HG03354 (cell line): Measurements from ENCODE around the gene CENPX.
"Not testable (repeated sequence)": the region's sequence is repeated elsewhere in the genome, so short reads cannot be mapped to it uniquely, and the experiment has no call there.

Source experiments
- ATAC-seq: cut with Tn5 transposase; IDR thresholded peaks from one replicate; pipeline ENCODE4 v1.9.1; 2021; ENCODE audit warnings: mild to moderate bottlenecking; ENCODE audit not compliant: unreplicated experiment, poor library complexity, severe bottlenecking

CENPX gene

DNA sequence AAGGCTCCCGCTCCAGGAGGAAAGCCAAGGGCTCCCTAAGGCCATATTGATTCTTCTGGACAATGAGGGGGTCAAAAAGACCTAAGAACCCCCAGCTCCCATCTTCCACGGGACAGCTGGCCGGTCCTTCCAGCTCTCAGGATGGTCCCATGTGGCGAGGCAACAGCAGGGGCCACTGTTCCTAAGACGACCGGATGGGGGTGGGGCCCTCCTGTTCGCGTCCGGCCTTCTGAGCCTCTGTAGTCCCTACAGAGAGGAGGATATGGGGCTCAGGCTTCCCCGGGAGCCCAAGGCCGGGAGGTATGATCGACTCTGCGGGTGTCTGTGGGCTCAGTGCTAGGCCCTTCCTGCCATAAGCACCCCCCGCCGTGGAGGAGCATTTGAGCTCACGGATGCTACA is 20.8 kb upstream of the CENPX start:
- ATAC-seq, result no peak

DNA sequence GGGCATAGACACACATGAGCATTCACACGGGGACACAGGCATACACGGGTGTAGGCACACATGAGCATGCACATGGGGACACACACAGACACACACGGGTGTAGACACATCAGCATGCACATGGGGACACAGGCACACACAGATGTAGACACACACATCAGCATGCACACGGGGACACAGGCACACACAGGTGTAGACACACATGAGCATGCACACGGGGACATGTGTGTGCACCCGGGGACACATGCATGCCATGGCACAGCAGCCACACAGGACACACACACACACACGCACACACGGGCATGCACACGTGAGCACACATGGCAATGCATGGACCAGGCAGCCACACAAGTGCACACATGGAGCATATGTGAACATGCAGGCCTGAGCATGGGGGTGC is 20.0 kb upstream of the CENPX start:
- ATAC-seq, result no peak

DNA sequence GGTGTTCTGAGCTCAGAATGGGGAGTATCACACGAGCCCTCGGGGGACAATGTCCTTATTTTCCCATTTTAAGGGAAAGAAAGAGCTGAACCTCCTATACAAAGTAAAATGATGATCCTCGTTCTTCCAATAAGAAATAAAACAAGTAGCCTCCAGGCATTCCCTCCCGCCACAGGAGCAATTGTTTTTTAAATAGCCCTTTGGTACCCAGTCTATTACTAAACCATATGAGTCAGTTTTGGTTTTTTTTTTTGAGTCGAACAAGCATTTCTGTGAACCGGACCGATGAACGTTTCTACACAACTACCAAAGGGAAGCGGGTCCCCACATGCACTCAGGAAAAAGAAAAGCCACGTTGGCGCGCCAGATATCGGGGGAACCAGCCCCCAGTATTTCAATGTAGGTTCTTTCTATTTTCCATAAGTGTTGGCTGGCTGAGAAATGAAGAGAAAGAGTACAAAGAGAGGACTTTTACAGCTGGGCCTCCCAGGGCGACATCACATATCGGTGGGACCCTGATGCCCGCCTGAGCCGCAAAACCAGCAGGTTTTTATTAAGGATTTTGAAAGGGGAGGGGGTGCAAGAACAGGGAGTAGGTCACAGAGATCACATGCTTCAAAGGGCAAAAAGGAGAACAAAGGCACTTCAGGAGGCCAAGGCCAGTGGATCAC is 18.6 kb upstream of the CENPX start:
- ATAC-seq, result no peak

DNA sequence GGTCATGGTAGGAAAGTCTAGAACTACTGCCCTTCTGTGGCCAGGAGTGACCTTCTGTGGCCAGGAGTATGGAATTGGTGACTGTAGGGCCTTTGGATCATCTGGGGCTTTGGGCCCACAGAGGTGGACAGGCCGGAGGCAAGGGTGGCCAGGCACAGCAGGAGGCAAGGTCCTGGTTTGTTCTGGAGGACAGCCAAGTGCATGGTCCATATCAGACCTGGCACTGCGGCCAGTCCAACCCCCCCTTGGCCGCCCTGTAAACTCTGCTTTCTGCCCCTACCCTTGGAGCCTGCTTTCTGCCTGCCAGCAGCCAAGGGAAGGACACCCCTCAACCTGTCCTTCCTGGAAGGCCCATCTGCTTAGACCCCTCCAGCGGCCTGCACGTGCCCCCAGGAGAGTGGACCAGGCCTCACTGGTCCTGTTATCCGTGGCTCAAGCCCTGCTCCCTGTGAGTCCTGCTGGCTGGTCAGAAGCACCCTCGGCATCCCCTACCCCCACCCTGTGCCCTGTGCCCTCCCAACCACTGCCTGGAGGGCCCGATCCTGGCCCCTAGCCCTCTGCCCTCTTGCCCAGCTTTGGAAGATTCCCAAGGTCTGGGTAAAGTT is 17.1 kb upstream of the CENPX start:
- no peak for ATAC-seq

DNA sequence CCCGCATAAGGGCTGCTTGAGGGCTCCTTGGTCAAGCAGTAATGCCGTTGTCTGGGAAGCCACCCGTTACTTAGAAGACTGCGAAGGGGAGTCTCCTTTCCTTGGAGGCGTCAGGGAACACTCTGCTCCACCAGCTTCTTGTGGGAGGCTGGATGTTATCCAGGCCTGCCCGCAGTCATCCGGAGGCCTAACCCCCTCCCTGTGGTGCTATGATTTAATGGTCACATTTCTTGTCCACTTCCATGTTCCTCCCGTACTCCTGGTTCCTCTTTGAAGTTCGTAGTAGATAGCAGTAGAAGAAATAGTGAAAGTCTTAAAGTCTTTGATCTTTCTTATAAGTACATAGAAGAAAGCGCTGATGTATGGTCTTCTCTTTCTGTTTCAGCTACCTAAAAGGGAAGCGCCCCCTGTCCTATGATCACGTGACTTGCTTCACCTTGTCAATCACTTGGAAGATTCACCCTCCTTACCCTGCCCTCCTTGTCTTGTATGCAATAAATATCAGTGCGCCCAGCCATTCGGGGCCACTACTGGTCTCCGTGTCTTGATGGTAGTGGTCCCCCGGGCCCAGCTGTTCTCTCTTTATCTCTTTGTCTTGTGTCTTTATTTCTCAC is 16.2 kb upstream of the CENPX start:
- not testable (repeated sequence) for ATAC-seq

DNA sequence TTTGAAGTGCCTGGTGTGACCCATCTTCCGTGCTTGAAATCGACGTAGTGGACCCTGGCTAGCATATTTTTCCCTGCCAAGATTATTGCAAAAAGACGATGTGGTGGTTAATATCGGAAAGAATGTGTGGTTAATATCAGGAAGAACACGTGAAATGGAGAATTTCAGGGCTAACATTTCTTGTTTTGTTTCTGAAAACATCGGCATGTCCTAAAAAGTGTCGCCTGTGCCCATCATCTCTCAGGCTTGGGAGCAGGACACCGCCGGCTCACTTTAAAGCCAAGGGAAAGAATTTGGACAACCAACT is 15.2 kb upstream of the CENPX start:
- no peak for ATAC-seq

DNA sequence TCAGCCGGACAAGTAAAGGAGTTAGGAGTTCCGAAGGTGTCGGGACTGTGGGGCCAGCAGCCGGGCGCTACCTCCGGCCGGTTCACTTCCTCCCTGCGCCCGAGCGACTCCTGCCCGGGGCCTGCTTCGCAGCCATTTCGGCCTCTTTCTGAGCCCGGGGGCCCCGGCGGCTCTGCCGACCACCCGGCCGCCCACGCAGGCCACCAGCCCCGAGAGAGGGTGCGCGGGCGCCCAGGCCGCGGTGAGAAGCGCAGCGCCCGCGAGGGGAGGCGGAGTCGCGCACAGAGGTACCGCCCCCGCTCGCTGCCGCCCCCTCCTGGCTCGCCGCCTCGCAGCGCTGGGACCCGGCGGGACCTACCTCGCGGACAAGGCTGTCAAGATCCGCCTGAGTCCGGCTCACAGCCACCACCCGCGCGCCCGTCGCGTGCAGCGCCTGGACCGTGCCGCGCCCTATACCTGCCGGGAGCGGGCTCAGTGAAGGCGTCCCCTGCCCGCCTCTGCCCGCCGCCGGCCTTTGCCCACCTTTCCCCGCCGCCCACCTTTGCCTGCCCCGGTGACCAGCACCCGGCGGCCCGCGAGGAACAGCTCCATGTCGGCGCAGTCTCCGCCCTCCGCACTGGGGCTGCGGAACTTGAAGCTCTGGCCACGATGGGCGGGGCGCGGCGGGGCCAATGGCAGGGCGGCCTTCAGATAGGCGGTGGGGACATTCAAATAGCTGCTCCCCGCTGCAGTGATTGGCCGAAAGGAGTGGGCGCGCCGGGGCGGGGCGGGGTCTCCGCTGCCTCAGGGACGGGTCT is 14.6 kb upstream of the CENPX start, which contains the start of gene DCXR:
DCXR (minus strand) TSS at position 606 of the 797 bp plus-strand sequence; CDS start at position 591, 15 bp downstream.
- ATAC-seq, result peak; percentile 91

DNA sequence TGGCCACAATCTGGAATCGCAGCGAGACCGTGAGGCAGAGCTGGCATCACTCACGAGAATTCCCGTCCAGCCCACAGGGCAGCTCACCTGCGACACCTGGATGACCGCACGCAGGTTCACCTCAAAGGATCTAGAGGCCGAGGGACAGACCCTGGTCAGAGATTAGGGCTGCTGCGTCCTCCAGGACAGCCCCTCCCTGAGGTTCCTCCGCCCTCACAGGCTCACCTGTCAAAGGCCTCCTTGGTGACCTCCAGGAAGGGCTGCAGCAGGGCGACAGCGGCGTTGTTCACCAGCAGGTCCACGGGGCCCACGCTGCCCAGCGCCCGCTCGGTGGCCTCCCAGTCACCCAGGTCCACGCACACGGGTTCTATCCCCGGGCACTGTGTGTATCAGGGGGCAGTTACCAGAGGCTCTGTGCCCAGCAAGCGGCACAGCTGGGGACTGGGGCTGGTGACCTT is 14.0 kb upstream of the CENPX start:
- ATAC-seq, result no peak

DNA sequence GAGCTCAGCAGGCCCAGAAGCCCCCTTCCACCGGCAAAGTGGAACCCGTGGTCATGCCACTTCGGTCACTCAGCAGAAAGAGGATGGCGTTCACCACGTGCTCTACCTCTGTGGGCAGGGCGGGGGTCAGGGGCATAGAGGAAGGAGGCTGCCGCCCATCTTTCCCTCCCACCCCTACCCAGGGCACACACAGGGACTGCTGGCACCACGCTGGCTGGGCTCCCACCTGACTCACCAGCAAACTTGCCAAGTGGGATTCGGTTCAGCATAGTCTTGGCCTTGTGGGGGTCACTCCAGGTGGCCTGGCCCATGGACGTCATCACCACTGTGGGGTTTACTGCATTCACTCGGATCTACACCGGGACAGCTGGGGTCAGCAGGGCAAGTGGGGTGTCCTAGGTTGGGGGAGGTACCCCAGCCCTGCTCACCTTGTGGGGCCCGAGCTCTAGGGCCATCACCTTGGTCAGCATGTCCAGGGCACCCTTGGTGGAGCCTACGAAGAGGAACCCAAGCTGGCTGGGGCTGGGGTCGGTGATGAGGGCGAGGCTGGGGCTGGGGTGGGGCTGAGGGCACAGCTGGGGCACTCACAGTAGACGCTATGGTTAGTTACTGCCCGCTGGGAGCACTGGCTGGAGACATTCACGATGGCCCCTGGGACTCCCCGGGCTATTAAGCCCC is 13.4 kb upstream of the CENPX start:
- no peak for ATAC-seq

DNA sequence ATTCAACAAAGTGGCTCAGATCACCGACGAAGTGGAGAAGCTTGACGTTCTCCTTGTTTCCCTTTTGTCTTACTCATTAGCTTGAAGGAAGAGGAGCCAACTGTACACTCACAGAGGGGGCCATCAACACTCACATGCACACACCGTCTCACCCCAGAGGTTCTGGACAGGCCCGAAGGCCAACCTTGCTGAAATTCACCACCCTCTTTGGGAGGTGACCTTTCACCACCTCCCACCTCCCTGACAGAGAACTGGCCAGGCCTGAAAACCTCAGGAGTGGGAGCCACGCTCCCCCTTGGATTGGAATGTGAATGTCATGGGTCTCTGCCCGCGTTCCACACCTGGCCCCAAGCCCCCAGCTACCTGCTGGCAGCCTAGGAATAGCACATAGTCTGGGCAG is 12.8 kb upstream of the CENPX start:
- ATAC-seq, result no peak

DNA sequence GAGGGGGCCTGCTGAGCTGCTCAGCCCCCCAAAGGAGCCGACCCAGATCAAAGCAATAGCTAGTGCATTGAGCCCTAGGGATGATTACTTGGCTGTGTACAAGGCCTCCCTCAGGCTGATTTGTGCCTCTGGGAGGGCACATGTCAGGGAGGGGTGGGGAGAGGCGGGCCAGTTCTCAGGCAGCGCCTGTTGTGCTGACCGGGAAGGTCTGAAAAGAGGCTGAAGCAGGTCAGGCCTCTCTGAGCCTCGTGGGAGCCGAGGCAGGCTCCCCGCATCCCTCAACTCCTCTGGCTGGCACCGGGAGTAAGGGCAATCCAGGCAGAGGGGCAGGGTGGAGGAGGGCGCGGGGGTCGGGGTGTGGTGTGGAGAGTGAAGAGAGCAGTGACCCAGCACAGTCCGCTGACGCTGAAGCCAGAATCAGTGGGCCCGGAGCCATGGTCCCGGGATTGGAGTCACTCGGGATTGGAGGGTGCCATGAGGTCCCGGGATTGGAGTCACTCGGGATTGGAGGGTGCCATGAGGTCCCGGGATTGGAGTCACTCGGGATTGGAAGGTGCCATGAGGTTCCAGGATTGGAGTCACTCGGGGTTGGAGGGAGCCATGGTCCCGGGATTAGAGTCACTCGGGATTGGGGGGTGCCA is 11.8 kb upstream of the CENPX start:
- no peak for ATAC-seq

DNA sequence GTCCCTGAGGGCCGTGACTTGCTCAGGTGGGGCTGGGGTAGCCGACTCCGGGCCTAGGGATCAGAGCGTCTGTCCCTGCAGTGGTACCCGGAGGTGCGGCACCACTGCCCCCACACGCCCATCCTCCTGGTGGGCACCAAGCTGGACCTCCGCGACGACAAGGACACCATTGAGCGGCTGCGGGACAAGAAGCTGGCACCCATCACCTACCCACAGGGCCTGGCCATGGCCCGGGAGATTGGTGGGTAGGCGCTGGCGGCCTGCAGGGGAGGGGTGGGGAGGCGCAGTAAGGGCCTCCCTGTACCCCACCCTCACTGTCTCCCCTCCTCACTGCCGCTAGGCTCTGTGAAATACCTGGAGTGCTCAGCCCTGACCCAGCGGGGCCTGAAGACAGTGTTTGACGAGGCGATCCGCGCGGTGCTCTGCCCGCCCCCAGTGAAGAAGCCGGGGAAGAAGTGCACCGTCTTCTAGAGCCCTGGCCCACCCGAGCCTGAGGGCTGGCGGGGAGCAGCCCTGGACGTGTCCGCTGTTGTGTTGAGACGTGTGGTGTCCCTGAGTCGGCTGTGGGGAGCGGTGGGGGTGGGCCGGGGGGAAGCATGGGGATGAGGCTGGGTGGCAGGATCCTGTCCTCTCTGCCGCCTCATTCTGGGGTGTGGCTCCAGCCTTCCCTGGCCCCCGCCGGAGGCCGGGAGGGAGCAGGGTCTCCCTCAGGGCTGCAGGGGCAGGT is 10.8 kb upstream of the CENPX start:
- no peak for ATAC-seq

DNA sequence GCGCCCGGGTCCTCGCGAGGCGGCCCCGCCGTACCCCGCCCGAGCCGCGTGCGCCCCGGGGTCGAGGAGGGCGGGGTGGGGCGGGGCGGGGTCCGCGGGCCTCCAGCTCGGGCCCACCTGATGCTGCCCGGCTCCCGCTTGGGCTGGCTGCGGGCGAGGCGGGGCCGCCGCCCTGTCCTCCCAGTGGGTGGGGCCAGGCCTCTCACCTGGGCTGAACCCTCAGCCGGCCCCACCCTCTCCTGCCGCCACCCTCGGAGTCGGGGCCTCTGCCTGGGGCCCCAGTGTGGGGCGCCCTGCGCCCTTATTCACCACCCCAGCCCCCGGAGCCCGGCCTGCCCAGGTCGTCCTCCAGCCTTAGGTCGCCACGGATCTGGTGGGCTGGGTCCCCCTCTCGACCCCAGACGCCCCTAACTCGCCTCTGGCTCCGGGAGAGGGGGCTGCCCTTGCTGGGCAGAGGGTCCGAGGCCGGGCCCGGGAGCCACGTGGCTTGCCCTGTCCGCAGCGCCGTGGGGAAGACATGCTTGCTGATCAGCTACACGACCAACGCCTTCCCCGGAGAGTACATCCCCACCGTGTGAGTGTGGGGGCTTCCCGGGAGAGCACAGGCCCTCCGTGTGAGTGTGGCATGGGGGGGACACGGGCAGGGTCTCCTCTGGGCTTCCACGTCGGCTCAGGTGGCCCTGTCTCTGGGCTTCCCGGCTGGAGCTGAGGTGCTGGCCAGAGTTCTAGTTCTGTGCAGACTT is 9.4 kb upstream of the CENPX start:
- ATAC-seq, result no peak

DNA sequence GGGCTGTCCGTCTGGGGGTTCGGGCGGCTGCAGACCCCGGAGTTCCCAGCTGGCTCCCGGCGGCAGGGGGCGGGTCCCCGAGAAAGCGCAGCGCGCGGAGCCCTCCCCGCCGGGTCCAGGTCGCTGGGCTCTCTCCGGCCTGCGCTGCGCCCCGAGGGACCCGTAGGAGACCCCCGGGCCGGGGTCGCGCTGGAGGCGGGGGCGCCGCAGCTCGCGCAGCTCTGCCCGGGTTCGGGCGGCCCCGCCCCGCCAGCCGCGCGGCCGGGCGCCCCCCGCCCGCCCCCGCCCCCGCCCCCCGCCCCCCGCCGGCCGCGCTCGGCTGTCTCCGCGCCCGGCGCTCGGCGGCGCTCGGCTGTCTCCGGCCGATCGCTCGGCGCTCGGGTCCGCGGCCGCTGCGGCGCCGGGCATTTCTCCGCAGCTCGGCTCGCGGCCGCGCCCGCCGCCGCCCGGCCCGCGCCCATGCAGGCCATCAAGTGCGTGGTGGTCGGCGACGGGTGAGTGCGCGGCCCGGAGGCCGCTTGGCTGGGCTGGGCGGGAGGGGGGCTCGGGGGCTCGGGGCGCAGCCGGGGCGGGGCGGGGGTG is 8.7 kb upstream of the CENPX start, which contains the start of gene RAC3:
RAC3 (plus strand) TSS at position 376 of the 582 bp plus-strand sequence; CDS start at position 460, 84 bp downstream.
- no peak for ATAC-seq

DNA sequence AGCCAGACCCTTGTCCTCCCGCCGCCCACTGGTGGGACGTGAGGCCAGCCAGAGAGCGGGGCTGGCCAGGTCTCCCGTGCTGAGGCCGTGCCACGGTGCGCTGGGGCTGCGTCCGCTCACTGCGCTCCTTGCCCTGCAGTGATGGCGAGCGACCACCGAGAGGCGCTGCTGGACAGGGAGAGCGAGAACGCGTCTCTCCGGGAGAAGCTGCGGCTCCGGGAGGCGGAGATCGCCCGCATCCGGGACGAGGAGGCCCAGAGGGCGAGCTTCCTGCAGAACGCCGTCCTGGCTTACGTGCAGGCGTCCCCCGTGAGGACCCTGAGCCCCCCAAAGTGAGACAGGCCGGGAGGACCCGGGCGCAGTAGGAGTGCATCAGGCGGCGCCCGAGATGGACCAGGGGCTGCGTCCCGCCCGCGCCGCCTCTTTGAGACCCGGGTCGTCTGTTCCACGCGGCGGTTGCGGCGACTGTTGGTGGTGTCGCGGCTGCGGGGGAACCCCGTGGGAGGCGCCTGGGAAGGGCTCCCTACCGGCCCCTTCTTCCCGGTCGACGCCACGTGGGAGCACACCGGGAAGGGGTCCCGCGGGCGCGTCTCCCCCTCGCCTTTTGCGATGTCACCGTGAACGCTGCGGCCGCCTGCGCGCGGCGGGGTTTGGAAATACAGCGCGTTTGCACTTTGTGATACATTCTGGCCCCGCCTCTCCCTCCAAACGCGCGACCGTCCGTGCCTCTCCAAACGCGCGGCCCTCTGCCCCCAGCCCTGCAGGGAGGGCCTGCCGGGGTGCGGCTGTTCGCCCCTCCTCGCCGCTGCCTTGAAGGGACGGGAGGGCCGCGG is 8.0 kb upstream of the CENPX start:
- ATAC-seq, result peak; percentile 55

DNA sequence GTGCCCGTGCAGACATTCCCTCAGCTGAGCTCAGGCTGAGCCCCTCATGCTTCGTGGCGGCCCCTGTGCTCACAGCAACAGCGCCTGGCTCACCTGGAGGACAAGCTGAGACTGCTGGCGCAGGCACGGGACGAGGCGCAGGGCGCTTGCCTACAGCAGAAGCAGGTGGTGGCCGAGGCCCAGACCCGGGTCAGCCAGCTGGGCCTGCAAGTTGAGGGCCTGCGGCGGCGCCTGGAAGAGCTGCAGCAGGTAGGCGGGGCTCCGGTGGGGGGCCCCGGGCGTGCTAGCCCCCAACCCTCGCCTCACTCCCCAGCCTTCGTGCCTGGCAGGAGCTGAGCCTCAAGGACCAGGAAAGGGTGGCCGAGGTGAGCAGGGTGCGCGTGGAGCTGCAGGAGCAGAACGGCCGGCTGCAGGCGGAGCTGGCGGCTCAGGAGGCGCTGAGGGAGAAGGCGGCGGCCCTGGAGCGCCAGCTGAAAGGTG is 7.4 kb upstream of the CENPX start:
- no peak for ATAC-seq

DNA sequence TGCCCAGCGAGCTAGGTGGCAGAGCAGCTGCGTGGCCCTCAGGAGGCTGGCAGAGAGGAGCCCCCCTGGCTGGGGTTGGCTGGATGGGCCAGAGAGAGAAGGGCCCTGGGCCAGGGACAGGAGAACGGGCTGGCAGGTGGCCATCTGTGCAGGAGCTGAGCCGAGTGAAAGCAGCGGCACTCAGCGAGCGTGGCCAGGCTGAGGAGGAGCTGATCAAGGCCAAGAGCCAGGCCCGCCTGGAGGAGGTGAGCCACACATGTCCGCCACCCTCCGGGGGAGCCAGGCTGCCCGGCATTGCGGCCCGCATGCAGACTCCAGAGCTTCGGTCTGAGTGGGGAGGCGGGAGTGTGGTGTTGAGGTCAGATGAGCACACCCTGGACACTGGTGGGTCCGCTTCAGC is 6.7 kb upstream of the CENPX start:
- no peak for ATAC-seq
